Measurements from ENCODE around the gene ZNF474. TPM values are rescaled to one million over a fixed set of nuclear protein-coding genes. Genes with fewer than 3 reads are reported as not detected.

The ZNF474 gene
- total and polyA plus RNA-seq, 2 of the 8 experiments (the other 6 are each of a cell fraction or from before 2014, with no cell fraction given), result not detected

DNA sequence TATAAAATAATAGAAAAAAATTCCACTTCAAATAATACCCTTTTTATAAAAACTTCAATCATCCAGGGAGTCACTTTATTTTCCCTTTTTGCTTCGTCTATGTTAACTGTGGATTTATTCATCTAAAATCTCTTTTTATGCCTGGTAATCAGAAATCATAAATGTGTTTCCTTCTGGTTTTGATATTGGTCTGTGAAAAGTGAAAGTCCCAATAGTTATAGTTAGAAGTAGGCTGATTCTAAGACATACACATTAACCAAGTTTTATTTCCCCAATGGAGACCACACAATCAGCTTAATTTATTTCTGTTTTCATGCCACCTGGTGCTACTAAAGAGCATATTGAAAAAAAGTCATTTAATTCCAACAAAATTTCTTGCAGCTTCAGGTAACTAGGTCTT is 45.7 kb downstream of the ZNF474 start:
- Histone ChIP-seq H3K4me2 (ENCODE audit: insufficient read depth in 1 of 2, low read depth in 2 of 2, low read length in 2 of 2) (no peak overlapping the region), H3K36me3 (ENCODE audit: control insufficient read depth in 2 of 4, insufficient read depth in 4 of 4, low read length in 3 of 4) (no peaks in the 10 kb centered on the region), H3K4me3 (ENCODE audit: extremely low read depth in 1 of 4, insufficient read depth in 2 of 4, low read depth in 3 of 4, low read length in 4 of 4) (no peak overlapping the region), H3K4ac (replicated peaks; ENCODE audit: insufficient read length, low read depth, low read length) (no peak overlapping the region), H3K27me3 (replicated peaks in 1 of 4; ENCODE audit: control insufficient read depth in 3 of 4, extremely low read depth in 1 of 4, insufficient read depth in 3 of 4, low read length in 3 of 4) (no peaks in the 10 kb centered on the region), H3K4me1 (replicated peaks in 1 of 4; ENCODE audit: control insufficient read depth in 3 of 4, insufficient read depth in 4 of 4, low read length in 3 of 4) (peaks cover 2 to 5% (median 3%) of the 10 kb centered on the region in 4 experiments; a peak in 3 of 7 replicates), H3K56ac (replicated peaks; ENCODE audit: insufficient read length, low read depth, low read length) (no peak overlapping the region), H2BK120ac (replicated peaks; ENCODE audit: low read depth, low read length) (no peak overlapping the region), H4K20me1 (replicated peaks in 1 of 2; ENCODE audit: control insufficient read depth in 1 of 2, insufficient read depth in 2 of 2, low read length in 2 of 2) (no peaks in the 10 kb centered on the region), H3K23me2 (ENCODE audit: low read depth, low read length) (no peaks in the 10 kb centered on the region), H3K27ac (ENCODE audit: low read depth, low read length) (no peak overlapping the region), H3K9ac (replicated peaks in 1 of 4; ENCODE audit: extremely low read depth in 1 of 4, low read depth in 3 of 4, low read length in 3 of 4) (no peak overlapping the region), H2BK15ac (ENCODE audit: low read length) (no peak overlapping the region), H3K23ac (ENCODE audit: insufficient read length) (no peak overlapping the region), H4K91ac (replicated peaks; ENCODE audit: insufficient read length, low read length) (no peak overlapping the region), H2BK20ac (ENCODE audit: low read length) (no peak overlapping the region), H3K9me3 (ENCODE audit: insufficient read depth in 2 of 2, low read depth in 1 of 2, low read length in 1 of 2) (no peaks in the 10 kb centered on the region), H3K79me1 (ENCODE audit: low read depth, low read length) (no peaks in the 10 kb centered on the region), H2BK5ac (ENCODE audit: low read depth, low read length) (no peak overlapping the region), H2AFZ (ENCODE audit: low read length) (no peak overlapping the region), H4K8ac (ENCODE audit: extremely low read depth, insufficient read depth, low read length) (no peak overlapping the region), H2AK5ac (ENCODE audit: low read depth, low read length) (no peak overlapping the region), H2BK12ac (ENCODE audit: low read depth, low read length) (no peak overlapping the region), H4K5ac (ENCODE audit: insufficient read length, low read depth, low read length) (no peak overlapping the region), H3K79me2 (ENCODE audit: control insufficient read depth in 1 of 2, insufficient read depth in 2 of 2, low read length in 2 of 2) (no peaks in the 10 kb centered on the region), H3K18ac (ENCODE audit: extremely low read depth, low read length) (no peak overlapping the region), H3K14ac (ENCODE audit: insufficient read length) (no peak overlapping the region)
- DNase-seq (ENCODE audit: low read depth in 1 of 2, low spot score in 2 of 2) (no peak), FAIRE-seq (no peak)
- ChIA-PET CTCF (ENCODE audit: partially characterized antibody) (interaction anchor here (1.2 kb wide), 1 partner anchor 83 kb away, joined by 5 read pairs; no protein-coding TSS in a partner anchor), POLR2A (ENCODE audit: partially characterized antibody) (interaction anchor here (0.7 kb wide), 1 partner anchor 113 kb away, joined by 3 read pairs; no protein-coding TSS in a partner anchor)
- 67% methylated on average over 1 of the region's 1 CpG; no CpG with 5 or more reads in 1 of the 2 experiments for WGBS, 2 experiments (ENCODE audit: extremely low coverage in 1 of 2, insufficient coverage in 1 of 2, insufficient read length in 1 of 2, insufficient replicate concordance in 2 of 2, low coverage in 1 of 2, low lambda C conversion rate in 2 of 2, missing lambda C conversion rate in 1 of 2)
- TF ChIP-seq, protein P1, sequence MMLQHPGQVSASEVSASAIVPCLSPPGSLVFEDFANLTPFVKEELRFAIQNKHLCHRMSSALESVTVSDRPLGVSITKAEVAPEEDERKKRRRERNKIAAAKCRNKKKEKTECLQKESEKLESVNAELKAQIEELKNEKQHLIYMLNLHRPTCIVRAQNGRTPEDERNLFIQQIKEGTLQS (IDR thresholded peaks at IDR 0.05; ENCODE audit: insufficient read depth, low read depth, low read length), result no peak
- no peak for TF ChIP-seq SP2 (IDR thresholded peaks at IDR 0.05; ENCODE audit: low read length)
- no peak for TF ChIP-seq FOSL1 (IDR thresholded peaks at IDR 0.05; ENCODE audit: insufficient read depth, low read depth, low read length)
- no peak for TF ChIP-seq NRF1 (IDR thresholded peaks at IDR 0.05; ENCODE audit: low read depth, low read length)
- no peak for TF ChIP-seq RAD21 (IDR thresholded peaks at IDR 0.05 in 1 of 2, conservative IDR thresholded peaks at IDR 0.05 in 1 of 2; ENCODE audit: low read depth in 2 of 2, low read length in 2 of 2)
- TF ChIP-seq CTBP2 (IDR thresholded peaks at IDR 0.05; ENCODE audit: borderline replicate concordance, insufficient read depth, insufficient read length, low read length), result no peak
- no peak for TF ChIP-seq SIN3A (conservative IDR thresholded peaks at IDR 0.05 in 1 of 2, IDR thresholded peaks at IDR 0.05 in 1 of 2; ENCODE audit: low read depth in 1 of 2, low read length in 2 of 2)
- no peak for TF ChIP-seq EGR1 (IDR thresholded peaks at IDR 0.05; ENCODE audit: borderline replicate concordance, low read depth, low read length)
- TF ChIP-seq POLR2AphosphoS5 (IDR thresholded peaks at IDR 0.05; ENCODE audit: low read depth, low read length), result no peak
- TF ChIP-seq TAF7 (optimal IDR thresholded peaks at IDR 0.05; ENCODE audit: borderline replicate concordance, low read depth, low read length), result no peak
- no peak for TF ChIP-seq PHF8 (conservative IDR thresholded peaks at IDR 0.05; ENCODE audit: low read depth, low read length)
- TF ChIP-seq HDAC2 (IDR thresholded peaks at IDR 0.05; ENCODE audit: borderline replicate concordance in 1 of 2, low read depth in 2 of 2, low read length in 2 of 2), result no peak

Measured in H1 (cell line).